MM.1S (cell line): Measurements from ENCODE around the gene EBPL.

Experiments used
- DNase-seq: peaks from one replicate; pipeline ENCODE4 v3.0.0-alpha.2; 2015
- H2AFZ ChIP-seq: fragments of 300-600 bp; sonication (generic); 2 replicates; pipeline ENCODE4 v1.6.0; 2016; ENCODE audit warnings: antibody characterized with exemption, low read length
- H3F3A ChIP-seq: fragments of 300-600 bp; sonication (generic); 2 replicates; pipeline ENCODE4 v1.6.1; 2016; ENCODE audit warnings: mild to moderate bottlenecking, antibody characterized with exemption, low read length, moderate library complexity, mixed read lengths; ENCODE audit not compliant: insufficient read depth
- H3K27ac ChIP-seq: fragments of 300-600 bp; sonication (generic); 2 replicates; pipeline ENCODE4 v1.5.1; 2016; ENCODE audit warnings: mild to moderate bottlenecking, low read length
- H3K27me3 ChIP-seq: fragments of 300-600 bp; sonication (generic); replicated peaks from 2 replicates; pipeline ENCODE4 v1.6.0; 2016; ENCODE audit warnings: low read length; ENCODE audit not compliant: insufficient read depth
- H3K36me3 ChIP-seq: fragments of 300-600 bp; sonication (generic); replicated peaks from 2 replicates; pipeline ENCODE4 v1.6.1; 2016; ENCODE audit warnings: mild to moderate bottlenecking, low read length, mixed read lengths; ENCODE audit not compliant: insufficient read depth
- H3K4me1 ChIP-seq: fragments of 300-600 bp; sonication (generic); 2 replicates; pipeline ENCODE4 v1.6.1; 2016; ENCODE audit warnings: low read length, mixed read lengths
- H3K4me2 ChIP-seq: fragments of 300-600 bp; sonication (generic); 2 replicates; pipeline ENCODE4 v1.6.0; 2016; ENCODE audit warnings: low read depth, low read length
- H3K4me3 ChIP-seq: fragments of 300-600 bp; sonication (generic); 2 replicates; pipeline ENCODE4 v1.5.1; 2016; ENCODE audit warnings: low read length, mixed read lengths
- H3K79me2 ChIP-seq: fragments of 300-600 bp; sonication (generic); 2 replicates; pipeline ENCODE4 v1.6.1; 2016; ENCODE audit warnings: mixed run types, low read length, mixed read lengths
- H3K9ac ChIP-seq: fragments of 300-600 bp; sonication (generic); 2 replicates; pipeline ENCODE4 v1.6.1; 2016; ENCODE audit warnings: low read length, mixed read lengths
- H3K9me2 ChIP-seq: fragments of 300-600 bp; sonication (generic); replicated peaks from 2 replicates; pipeline ENCODE4 v1.6.1; 2016; ENCODE audit warnings: mild to moderate bottlenecking, low read length, mixed read lengths; ENCODE audit not compliant: insufficient read depth
- H3K9me3 ChIP-seq: fragments of 300-600 bp; sonication (generic); replicated peaks from 2 replicates; pipeline ENCODE4 v1.6.1; 2016; ENCODE audit warnings: mild to moderate bottlenecking, low read length, mixed read lengths; ENCODE audit not compliant: insufficient read depth
- H4K20me1 ChIP-seq: fragments of 300-600 bp; sonication (generic); 2 replicates; pipeline ENCODE4 v1.6.1; 2016; ENCODE audit warnings: mild to moderate bottlenecking, low read length, moderate library complexity, mixed read lengths; ENCODE audit not compliant: insufficient read depth
- CTCF ChIP-seq: fragments of 300-600 bp; sonication (generic); IDR thresholded peaks from 2 replicates; pipeline ENCODE4 v1.5.1; 2016; ENCODE audit warnings: antibody characterized with exemption, low read length, mixed read lengths
- EZH2 ChIP-seq: fragments of 300-600 bp; sonication (generic); optimal IDR thresholded peaks from 2 replicates; pipeline ENCODE3; 2017; ENCODE audit warnings: low read depth, mild to moderate bottlenecking, antibody characterized with exemption, low read length, mixed read lengths
- EZH2phosphoT487 ChIP-seq: fragments of 300-600 bp; sonication (generic); IDR thresholded peaks from 2 replicates; pipeline ENCODE4 v1.6.1; 2018; ENCODE audit warnings: antibody characterized with exemption, low read length

Gene EBPL

GRCh38 chr13:49632156-49632555, 59.1 kb downstream of the EBPL start:
- no peaks in the 10 kb centered on the region for H3F3A ChIP-seq
- H3K27me3 ChIP-seq, result no peaks in the 10 kb centered on the region
- H2AFZ ChIP-seq, result no peak overlapping the region
- no peaks in the 10 kb centered on the region for H4K20me1 ChIP-seq
- H3K4me3 ChIP-seq, result no peak overlapping the region
- H3K36me3 ChIP-seq, result no peaks in the 10 kb centered on the region
- no peak overlapping the region for H3K27ac ChIP-seq
- H3K79me2 ChIP-seq, result no peaks in the 10 kb centered on the region
- TF ChIP-seq EZH2phosphoT487 (no peak), CTCF (no peak), EZH2 (no peak)
- H3K9me3 ChIP-seq, result no peaks in the 10 kb centered on the region
- no peak overlapping the region for H3K9ac ChIP-seq
- no peak for DNase-seq
- H3K4me1 ChIP-seq, result no peaks in the 10 kb centered on the region
- H3K9me2 ChIP-seq, result no peaks in the 10 kb centered on the region
- H3K4me2 ChIP-seq, result no peak overlapping the region

GRCh38 chr13:49630580-49630979, 60.7 kb downstream of the EBPL start:
- no peaks in the 10 kb centered on the region for H3K27me3 ChIP-seq
- H3K4me3 ChIP-seq, result no peak overlapping the region
- TF ChIP-seq EZH2phosphoT487 (no peak), CTCF (no peak), EZH2 (no peak)
- no peaks in the 10 kb centered on the region for H3K36me3 ChIP-seq
- no peaks in the 10 kb centered on the region for H4K20me1 ChIP-seq
- no peak for DNase-seq
- no peak overlapping the region for H3K27ac ChIP-seq
- H3K9me3 ChIP-seq, result no peaks in the 10 kb centered on the region
- no peaks in the 10 kb centered on the region for H3K4me1 ChIP-seq
- H3K9me2 ChIP-seq, result no peaks in the 10 kb centered on the region
- no peak overlapping the region for H3K9ac ChIP-seq
- H3K4me2 ChIP-seq, result no peak overlapping the region
- H3K79me2 ChIP-seq, result no peaks in the 10 kb centered on the region
- H3F3A ChIP-seq, result no peaks in the 10 kb centered on the region
- H2AFZ ChIP-seq, result no peak overlapping the region

GRCh38 chr13:49629947-49630346, 61.3 kb downstream of the EBPL start:
- Histone ChIP-seq H3K4me3 (no peak overlapping the region), H3K27me3 (no peaks in the 10 kb centered on the region), H2AFZ (no peak overlapping the region), H3K27ac (no peak overlapping the region), H4K20me1 (no peaks in the 10 kb centered on the region), H3K9ac (no peak overlapping the region), H3K79me2 (no peaks in the 10 kb centered on the region), H3K9me2 (no peaks in the 10 kb centered on the region), H3K4me2 (no peak overlapping the region), H3F3A (no peaks in the 10 kb centered on the region), H3K9me3 (no peaks in the 10 kb centered on the region), H3K36me3 (no peaks in the 10 kb centered on the region), H3K4me1 (no peaks in the 10 kb centered on the region)
- TF ChIP-seq EZH2phosphoT487, result no peak
- no peak for TF ChIP-seq CTCF
- no peak for DNase-seq
